WTC11 (cell line): ENCODE data around the gene CREB1. TPM values are rescaled to one million over a fixed set of nuclear protein-coding genes. Genes with fewer than 3 reads are reported as not detected.

Experiments
- ATAC-seq: fragments of 200-7000 bp; cut with Tn5 transposase; 2 replicates; pipeline ENCODE4 v1.10.0; 2021; ENCODE audit warnings: mild to moderate bottlenecking, moderate library complexity
- CTCF ChIA-PET: fragments of 300-600 bp; sonication (Branson Sonifier 250); formaldehyde crosslinking; loops from one replicate; lab custom pipeline; 2021; ENCODE audit warnings: antibody characterized with exemption; lab: Charles Lee
- POLR2A ChIA-PET: fragments of 350-600 bp; sonication (Branson Sonifier 250); formaldehyde crosslinking; loops from one replicate; lab custom pipeline; 2021; ENCODE audit warnings: antibody characterized with exemption; lab: Charles Lee
- DNase-seq: peaks from one replicate; pipeline ENCODE4 v3.0.0; 2021; ENCODE audit warnings: low spot score
- H3K27ac Mint-ChIP-seq: 2 replicates; pipeline ENCODE4 v1.8.0; 2021; ENCODE audit warnings: mixed read lengths
- H3K27me3 Mint-ChIP-seq: 2 replicates; pipeline ENCODE4 v1.8.0; 2021; ENCODE audit warnings: low read depth, mild to moderate bottlenecking, moderate library complexity, mixed read lengths
- H3K36me3 Mint-ChIP-seq: 2 replicates; pipeline ENCODE4 v1.8.0; 2021; ENCODE audit warnings: mixed read lengths
- H3K4me1 Mint-ChIP-seq: 2 replicates; pipeline ENCODE4 v1.8.0; 2022; ENCODE audit warnings: mixed read lengths
- H3K4me3 Mint-ChIP-seq: 2 replicates; pipeline ENCODE4 v1.8.0; 2021; ENCODE audit warnings: mild to moderate bottlenecking, moderate library complexity, mixed read lengths
- H3K9me3 Mint-ChIP-seq: 2 replicates; pipeline ENCODE4 v1.8.0; 2021; ENCODE audit warnings: mixed read lengths
- CDX4 ChIP-seq: fragments of 250-450 bp; sonication (Bioruptor Pico); IDR thresholded peaks from 2 replicates; pipeline ENCODE4 v1.9.0; 2021; ENCODE audit warnings: moderate library complexity, mild to moderate bottlenecking, inconsistent platforms, borderline replicate concordance
- CREB1 ChIP-seq: sonication (generic); formaldehyde crosslinking; IDR thresholded peaks from 2 replicates; pipeline ENCODE4 v1.8.0; 2023; ENCODE audit warnings: mild to moderate bottlenecking, missing genetic modification reagents
- ESRRA ChIP-seq: sonication (generic); formaldehyde crosslinking; IDR thresholded peaks from 2 replicates; pipeline ENCODE4 v1.8.1; 2022; ENCODE audit warnings: mild to moderate bottlenecking, missing genetic modification reagents, borderline replicate concordance
- FOXP1 ChIP-seq: sonication (generic); formaldehyde crosslinking; IDR thresholded peaks from 2 replicates; pipeline ENCODE4 v1.8.0; 2022; ENCODE audit warnings: missing genetic modification reagents, mild to moderate bottlenecking, moderate library complexity, borderline replicate concordance
- JAZF1 ChIP-seq: fragments of 250-450 bp; sonication (Bioruptor Pico); IDR thresholded peaks from 2 replicates; pipeline ENCODE4 v1.9.0; 2021; ENCODE audit warnings: moderate library complexity, mild to moderate bottlenecking, inconsistent platforms
- JUN ChIP-seq: sonication (generic); formaldehyde crosslinking; IDR thresholded peaks from 2 replicates; pipeline ENCODE4 v1.8.0; 2023; ENCODE audit warnings: mild to moderate bottlenecking, missing genetic modification reagents
- KAT7 ChIP-seq: sonication (generic); formaldehyde crosslinking; IDR thresholded peaks from 2 replicates; pipeline ENCODE4 v1.8.1; 2023; ENCODE audit warnings: missing genetic modification reagents, mild to moderate bottlenecking, borderline replicate concordance
- MXD4 ChIP-seq: fragments of 250-450 bp; sonication (Bioruptor Pico); IDR thresholded peaks from 2 replicates; pipeline ENCODE4 v1.8.0; 2021; ENCODE audit warnings: mild to moderate bottlenecking, moderate library complexity, borderline replicate concordance
- MYBL2 ChIP-seq: sonication (generic); formaldehyde crosslinking; IDR thresholded peaks from 2 replicates; pipeline ENCODE4 v1.8.1; 2023; ENCODE audit warnings: mild to moderate bottlenecking, moderate library complexity, missing genetic modification reagents
- NFYB ChIP-seq: sonication (generic); formaldehyde crosslinking; conservative IDR thresholded peaks from 2 replicates; pipeline ENCODE4 v1.8.0; 2022; ENCODE audit warnings: low read depth, missing genetic modification reagents
- PRRX2 ChIP-seq: fragments of 250-450 bp; sonication (Bioruptor Pico); IDR thresholded peaks from 2 replicates; pipeline ENCODE4 v1.8.0; 2021; ENCODE audit warnings: mild to moderate bottlenecking
- SMAD3 ChIP-seq: sonication (generic); formaldehyde crosslinking; IDR thresholded peaks from 2 replicates; pipeline ENCODE4 v1.8.0; 2022; ENCODE audit warnings: missing genetic modification reagents, mild to moderate bottlenecking, borderline replicate concordance
- SP1 ChIP-seq: sonication (generic); formaldehyde crosslinking; conservative IDR thresholded peaks from 2 replicates; pipeline ENCODE4 v1.8.1; 2022; ENCODE audit warnings: missing genetic modification reagents
- TP53 ChIP-seq: sonication (generic); formaldehyde crosslinking; IDR thresholded peaks from 2 replicates; pipeline ENCODE4 v1.8.1; 2023; ENCODE audit warnings: mild to moderate bottlenecking, missing genetic modification reagents
- ZNF138 ChIP-seq: sonication (generic); formaldehyde crosslinking; conservative IDR thresholded peaks from 2 replicates; pipeline ENCODE4 v1.8.1; 2022; ENCODE audit warnings: mild to moderate bottlenecking, moderate library complexity, missing genetic modification reagents
- ZNF263 ChIP-seq: sonication (generic); formaldehyde crosslinking; IDR thresholded peaks from 2 replicates; pipeline ENCODE4 v1.8.1; 2022; ENCODE audit warnings: low read depth, mild to moderate bottlenecking, moderate library complexity, missing genetic modification reagents
- ZNF317 ChIP-seq: sonication (generic); formaldehyde crosslinking; IDR thresholded peaks from 2 replicates; pipeline ENCODE4 v1.8.1; 2023; ENCODE audit warnings: low read depth, mild to moderate bottlenecking, moderate library complexity, missing genetic modification reagents, borderline replicate concordance
- ZNF396 ChIP-seq: fragments of 250-450 bp; sonication (Bioruptor Pico); IDR thresholded peaks from 2 replicates; pipeline ENCODE4 v1.8.0; 2021; ENCODE audit warnings: mild to moderate bottlenecking, moderate library complexity, borderline replicate concordance
- ZNF423 ChIP-seq: fragments of 250-450 bp; sonication (Bioruptor Pico); IDR thresholded peaks from 2 replicates; pipeline ENCODE4 v2.1.2; 2022; ENCODE audit warnings: mild to moderate bottlenecking, moderate library complexity
- total RNA-seq: library from RNA; stranded (reverse); gene quantifications from 3 replicates; pipeline ENCODE4 v1.2.3, GENCODE V29; 2021
- TF ChIP-seq, protein P1 (sequence below): fragments of 250-450 bp; sonication (Bioruptor Pico); IDR thresholded peaks from 2 replicates; pipeline ENCODE4 v1.9.0; 2021; ENCODE audit warnings: mild to moderate bottlenecking
- TF ChIP-seq, protein P2 (sequence below): sonication (generic); formaldehyde crosslinking; IDR thresholded peaks from 2 replicates; pipeline ENCODE4 v1.8.1; 2023; ENCODE audit warnings: mild to moderate bottlenecking, missing genetic modification reagents
- TF ChIP-seq, protein P3 (sequence below): sonication (generic); formaldehyde crosslinking; IDR thresholded peaks from 2 replicates; pipeline ENCODE4 v1.8.0; 2022; ENCODE audit warnings: missing genetic modification reagents

CREB1 gene
- total RNA-seq, 1 experiment from 2014 or later = 97.7 TPM

DNA sequence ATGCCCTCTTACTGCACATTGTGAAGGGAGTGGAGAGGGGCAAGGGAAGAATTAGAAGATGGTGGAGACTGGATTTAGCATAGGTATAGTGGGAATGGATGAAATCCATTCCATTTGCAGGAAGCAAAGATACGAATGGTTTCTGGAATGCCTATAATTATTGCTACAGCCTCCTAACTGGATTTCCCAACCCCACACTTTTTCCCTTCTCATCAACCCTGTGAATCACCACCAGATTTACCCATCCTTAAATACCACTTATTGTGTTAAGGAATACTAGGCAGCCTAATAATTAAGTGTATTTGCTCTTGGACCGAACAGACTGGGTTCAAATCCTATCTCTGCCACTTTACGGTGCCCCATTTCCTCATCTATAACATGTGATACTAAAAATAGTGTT lies 39.3 kb upstream of the CREB1 start:
- DNase-seq (no peak), ATAC-seq (no peak)
- Mint-ChIP-seq H3K9me3 (no peaks in the 10 kb centered on the region), H3K4me3 (no peak overlapping the region), H3K27ac (no peak overlapping the region), H3K4me1 (peaks cover 12% of the 10 kb centered on the region), H3K27me3 (no peaks in the 10 kb centered on the region), H3K36me3 (no peaks in the 10 kb centered on the region)
- CTCF ChIA-PET = no interaction called here
- TF ChIP-seq CDX4 (CRISPR knock-in tag) (no peak), ZNF138 (CRISPR knock-in tag) (no peak), MYBL2 (no peak), SMAD3 (CRISPR knock-in tag) (no peak), CREB1 (CRISPR knock-in tag) (no peak), FOXP1 (CRISPR knock-in tag) (no peak), KAT7 (CRISPR knock-in tag) (no peak), MXD4 (CRISPR knock-in tag) (no peak)
- TF ChIP-seq, protein P1, sequence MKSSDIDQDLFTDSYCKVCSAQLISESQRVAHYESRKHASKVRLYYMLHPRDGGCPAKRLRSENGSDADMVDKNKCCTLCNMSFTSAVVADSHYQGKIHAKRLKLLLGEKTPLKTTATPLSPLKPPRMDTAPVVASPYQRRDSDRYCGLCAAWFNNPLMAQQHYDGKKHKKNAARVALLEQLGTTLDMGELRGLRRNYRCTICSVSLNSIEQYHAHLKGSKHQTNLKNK (CRISPR knock-in tag) = no peak
- POLR2A ChIA-PET = no interaction called here

DNA sequence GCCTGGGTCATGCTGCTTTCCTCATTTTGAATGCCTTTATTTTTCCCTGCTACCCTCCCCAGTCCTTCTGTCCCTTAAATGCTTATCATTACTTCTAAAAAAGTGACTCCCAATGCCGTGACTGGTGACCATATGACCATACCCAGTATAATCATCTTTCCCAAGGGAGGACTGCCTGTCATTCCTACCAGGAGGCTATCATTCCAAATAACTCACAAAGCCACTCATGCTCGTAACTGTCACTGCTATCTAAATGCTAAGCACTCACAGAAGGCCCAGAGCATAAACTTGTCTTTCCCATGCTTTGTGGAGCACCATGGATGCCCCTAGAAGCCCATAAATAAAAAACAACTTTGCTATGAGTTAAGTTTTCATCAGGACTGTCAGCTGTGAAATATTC lies 38.7 kb upstream of the CREB1 start:
- peaks cover 12% of the 10 kb centered on the region for H3K4me1 Mint-ChIP-seq
- H3K9me3 Mint-ChIP-seq = no peaks in the 10 kb centered on the region
- DNase-seq (no peak), ATAC-seq (no peak)
- CTCF ChIA-PET = no interaction called here
- no peak overlapping the region for H3K4me3 Mint-ChIP-seq
- POLR2A ChIA-PET = no interaction called here
- H3K27ac Mint-ChIP-seq = no peak overlapping the region
- no peaks in the 10 kb centered on the region for H3K36me3 Mint-ChIP-seq
- no peaks in the 10 kb centered on the region for H3K27me3 Mint-ChIP-seq
- TF ChIP-seq ZNF263 (CRISPR knock-in tag) (no peak), ZNF423 (CRISPR knock-in tag) (no peak), PRRX2 (no peak), NFYB (CRISPR knock-in tag) (no peak), ESRRA (no peak), ZNF317 (CRISPR knock-in tag) (no peak), JUN (CRISPR knock-in tag) (no peak), JAZF1 (CRISPR knock-in tag) (no peak), SMAD3 (CRISPR knock-in tag) (no peak), ZNF396 (CRISPR knock-in tag) (no peak), SP1 (CRISPR knock-in tag) (no peak), TP53 (CRISPR knock-in tag) (no peak)
- TF ChIP-seq, protein P2, sequence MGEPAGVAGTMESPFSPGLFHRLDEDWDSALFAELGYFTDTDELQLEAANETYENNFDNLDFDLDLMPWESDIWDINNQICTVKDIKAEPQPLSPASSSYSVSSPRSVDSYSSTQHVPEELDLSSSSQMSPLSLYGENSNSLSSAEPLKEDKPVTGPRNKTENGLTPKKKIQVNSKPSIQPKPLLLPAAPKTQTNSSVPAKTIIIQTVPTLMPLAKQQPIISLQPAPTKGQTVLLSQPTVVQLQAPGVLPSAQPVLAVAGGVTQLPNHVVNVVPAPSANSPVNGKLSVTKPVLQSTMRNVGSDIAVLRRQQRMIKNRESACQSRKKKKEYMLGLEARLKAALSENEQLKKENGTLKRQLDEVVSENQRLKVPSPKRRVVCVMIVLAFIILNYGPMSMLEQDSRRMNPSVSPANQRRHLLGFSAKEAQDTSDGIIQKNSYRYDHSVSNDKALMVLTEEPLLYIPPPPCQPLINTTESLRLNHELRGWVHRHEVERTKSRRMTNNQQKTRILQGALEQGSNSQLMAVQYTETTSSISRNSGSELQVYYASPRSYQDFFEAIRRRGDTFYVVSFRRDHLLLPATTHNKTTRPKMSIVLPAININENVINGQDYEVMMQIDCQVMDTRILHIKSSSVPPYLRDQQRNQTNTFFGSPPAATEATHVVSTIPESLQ (CRISPR knock-in tag) = no peak
- TF ChIP-seq, protein P3, sequence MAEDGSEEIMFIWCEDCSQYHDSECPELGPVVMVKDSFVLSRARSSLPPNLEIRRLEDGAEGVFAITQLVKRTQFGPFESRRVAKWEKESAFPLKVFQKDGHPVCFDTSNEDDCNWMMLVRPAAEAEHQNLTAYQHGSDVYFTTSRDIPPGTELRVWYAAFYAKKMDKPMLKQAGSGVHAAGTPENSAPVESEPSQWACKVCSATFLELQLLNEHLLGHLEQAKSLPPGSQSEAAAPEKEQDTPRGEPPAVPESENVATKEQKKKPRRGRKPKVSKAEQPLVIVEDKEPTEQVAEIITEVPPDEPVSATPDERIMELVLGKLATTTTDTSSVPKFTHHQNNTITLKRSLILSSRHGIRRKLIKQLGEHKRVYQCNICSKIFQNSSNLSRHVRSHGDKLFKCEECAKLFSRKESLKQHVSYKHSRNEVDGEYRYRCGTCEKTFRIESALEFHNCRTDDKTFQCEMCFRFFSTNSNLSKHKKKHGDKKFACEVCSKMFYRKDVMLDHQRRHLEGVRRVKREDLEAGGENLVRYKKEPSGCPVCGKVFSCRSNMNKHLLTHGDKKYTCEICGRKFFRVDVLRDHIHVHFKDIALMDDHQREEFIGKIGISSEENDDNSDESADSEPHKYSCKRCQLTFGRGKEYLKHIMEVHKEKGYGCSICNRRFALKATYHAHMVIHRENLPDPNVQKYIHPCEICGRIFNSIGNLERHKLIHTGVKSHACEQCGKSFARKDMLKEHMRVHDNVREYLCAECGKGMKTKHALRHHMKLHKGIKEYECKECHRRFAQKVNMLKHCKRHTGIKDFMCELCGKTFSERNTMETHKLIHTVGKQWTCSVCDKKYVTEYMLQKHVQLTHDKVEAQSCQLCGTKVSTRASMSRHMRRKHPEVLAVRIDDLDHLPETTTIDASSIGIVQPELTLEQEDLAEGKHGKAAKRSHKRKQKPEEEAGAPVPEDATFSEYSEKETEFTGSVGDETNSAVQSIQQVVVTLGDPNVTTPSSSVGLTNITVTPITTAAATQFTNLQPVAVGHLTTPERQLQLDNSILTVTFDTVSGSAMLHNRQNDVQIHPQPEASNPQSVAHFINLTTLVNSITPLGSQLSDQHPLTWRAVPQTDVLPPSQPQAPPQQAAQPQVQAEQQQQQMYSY = no peak
